ENCODE measurements around the gene RALGDS.
A peak's percentile ranks its signal among the peaks of the same experiment; 100 is the strongest.
"Not testable (repeated sequence)": the region's sequence is repeated elsewhere in the genome, so short reads cannot be mapped to it uniquely, and the experiment has no call there.

RALGDS gene

GRCh38 chr9:133106511-133107244 lies 14.4 kb downstream of the RALGDS start:
- no peak for DNase-seq (ENCODE audit: low spot score)

GRCh38 chr9:133105461-133105770 lies 15.6 kb downstream of the RALGDS start:
- DNase-seq (ENCODE audit: low spot score), result no peak

GRCh38 chr9:133104718-133105460 lies 16.2 kb downstream of the RALGDS start:
- DNase-seq (ENCODE audit: low spot score), result no peak

GRCh38 chr9:133103987-133104505 lies 17.0 kb downstream of the RALGDS start:
- DNase-seq (ENCODE audit: low spot score), result no peak

- DNase-seq (ENCODE audit: low spot score), result peak; percentile 50
Observed at GRCh38 chr9:133103183-133103986, 17.7 kb downstream of the RALGDS start.

- no peak for DNase-seq (ENCODE audit: low spot score)
Observed at GRCh38 chr9:133102190-133103021, 18.6 kb downstream of the RALGDS start.

GRCh38 chr9:133101356-133102189 lies 19.5 kb downstream of the RALGDS start:
- DNase-seq (ENCODE audit: low spot score), result no peak

GRCh38 chr9:133100506-133101355 lies 20.3 kb downstream of the RALGDS start:
- no peak for DNase-seq (ENCODE audit: low spot score)

GRCh38 chr9:133099726-133100505 lies 21.1 kb downstream of the RALGDS start:
- no peak for DNase-seq (ENCODE audit: low spot score)

- no peak for DNase-seq (ENCODE audit: low spot score)
Observed at GRCh38 chr9:133098871-133099270, 22.2 kb downstream of the RALGDS start.

- DNase-seq (ENCODE audit: low spot score), result no peak
Observed at GRCh38 chr9:133098104-133098754, 22.8 kb downstream of the RALGDS start.

- DNase-seq (ENCODE audit: low spot score), result no peak
Observed at GRCh38 chr9:133094842-133095393, 26.1 kb downstream of the RALGDS start.

- DNase-seq (ENCODE audit: low spot score), result not testable (repeated sequence)
Observed at GRCh38 chr9:133094351-133094750, 26.7 kb downstream of the RALGDS start.

GRCh38 chr9:133090752-133091385 lies 30.2 kb downstream of the RALGDS start:
- no peak for DNase-seq (ENCODE audit: low spot score)

- DNase-seq (ENCODE audit: low spot score), result no peak
Observed at GRCh38 chr9:133090187-133090586, 30.9 kb downstream of the RALGDS start.

- DNase-seq (ENCODE audit: low spot score), result peak; percentile 57
Observed at GRCh38 chr9:133089271-133089671, 31.8 kb downstream of the RALGDS start.

- no peak for DNase-seq (ENCODE audit: low spot score)
Observed at GRCh38 chr9:133088756-133089155, 32.3 kb downstream of the RALGDS start.

All from NAMALWA (cell line).